ENCODE results near the gene C1orf122.

DNA sequence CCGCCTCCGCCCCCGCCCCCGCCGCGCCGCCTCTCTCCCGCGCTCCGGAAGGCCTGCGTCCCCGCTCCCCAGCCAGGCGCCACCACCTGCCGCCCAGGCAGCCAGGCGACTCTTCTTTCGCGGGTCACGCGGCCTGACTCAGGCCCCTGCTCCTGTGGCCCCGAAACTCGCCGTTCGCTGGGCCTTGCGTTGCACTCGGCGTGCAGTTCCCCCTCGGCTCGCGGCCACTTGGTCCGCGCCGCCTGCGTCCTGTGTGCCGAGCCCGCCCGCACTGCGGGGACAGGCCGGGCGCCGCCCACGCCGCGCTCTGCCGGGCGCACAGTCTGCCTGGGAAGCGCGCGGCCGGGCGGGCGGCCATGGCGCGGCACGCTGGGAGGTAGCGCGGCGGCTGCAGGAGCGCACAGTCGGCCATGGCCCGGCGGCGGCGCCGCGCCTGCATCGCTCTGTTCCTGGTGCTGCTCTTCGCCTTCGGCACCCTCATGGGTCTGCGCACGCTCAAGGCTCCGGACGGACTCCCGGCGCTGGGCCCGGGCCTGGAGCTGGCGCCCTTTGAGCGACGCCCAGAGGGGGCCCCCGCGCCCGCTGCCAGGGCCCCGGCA is 13.7 kb upstream of the C1orf122 start, which contains the start of gene MANEAL:
- TF ChIP-seq GATA3 (IDR thresholded peaks at IDR 0.05; ENCODE audit: low read depth, low read length) (no peak), GATA2 (IDR thresholded peaks at IDR 0.05; ENCODE audit: low read depth, low read length) (no peak)
